Measurements from ENCODE around the gene KIF22.

KIF22 gene

DNA sequence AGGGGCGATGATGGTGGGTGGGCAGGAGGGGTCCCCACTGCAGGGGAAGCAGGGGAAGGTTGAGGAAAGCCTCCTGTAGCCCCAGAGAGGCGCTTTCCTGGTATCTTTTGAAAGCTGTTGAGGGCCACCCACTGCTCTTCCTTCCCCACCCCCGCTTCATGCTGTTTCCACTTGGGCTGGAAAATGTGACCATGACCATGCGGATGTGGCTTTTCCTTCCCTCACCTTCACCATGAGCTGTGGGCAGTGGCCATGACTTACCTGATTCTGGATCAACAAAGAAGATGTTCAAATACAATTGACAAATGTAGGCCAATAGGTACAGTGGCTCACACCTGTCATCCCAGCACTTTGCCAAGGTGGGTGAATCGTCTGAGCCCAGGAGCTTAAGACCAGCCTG lies 43.5 kb downstream of the KIF22 start:
- in situ Hi-C loops (cut with MboI; ENCODE audit: low sequenced_read_pairs): no loop called here

DNA sequence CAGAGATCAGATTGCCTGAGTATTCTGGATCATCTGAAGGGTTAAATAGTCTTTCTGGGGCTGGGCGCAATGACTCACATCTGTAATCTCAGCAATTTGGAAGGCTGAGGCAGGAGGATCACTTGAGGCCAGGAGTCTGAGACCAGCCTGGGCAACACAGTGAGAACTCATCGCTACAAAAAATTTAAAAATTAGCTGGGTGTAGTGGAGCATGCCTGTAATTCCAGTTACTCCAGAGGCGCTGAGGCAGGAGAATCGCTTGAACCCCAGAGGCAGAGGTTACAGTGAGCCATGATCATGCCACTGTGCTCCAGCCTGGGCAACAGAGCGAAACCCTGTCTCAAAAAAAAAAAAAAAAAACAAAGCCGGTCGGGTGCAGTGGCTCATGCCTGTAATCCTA lies 45.4 kb downstream of the KIF22 start:
- in situ Hi-C loops (cut with MboI; ENCODE audit: low sequenced_read_pairs): no loop called here

DNA sequence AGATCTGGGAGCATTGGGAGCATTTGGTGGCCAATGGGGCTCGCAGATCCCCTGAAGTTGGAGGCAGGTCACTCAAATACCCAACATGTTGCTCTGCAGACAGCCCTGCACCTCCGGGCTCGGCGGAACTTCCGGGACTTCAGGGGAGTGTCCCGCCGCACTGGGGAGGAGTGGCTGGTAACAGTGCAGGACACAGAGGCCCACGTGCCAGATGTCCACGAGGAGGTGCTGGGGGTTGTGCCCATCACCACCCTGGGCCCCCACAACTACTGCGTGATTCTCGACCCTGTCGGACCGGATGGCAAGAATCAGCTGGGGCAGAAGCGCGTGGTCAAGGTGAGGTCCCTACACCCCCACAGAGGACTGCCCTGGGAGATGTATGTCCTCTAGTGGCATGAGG lies 46.1 kb downstream of the KIF22 start:
- in situ Hi-C loops (cut with MboI; ENCODE audit: low sequenced_read_pairs): no loop called here

DNA sequence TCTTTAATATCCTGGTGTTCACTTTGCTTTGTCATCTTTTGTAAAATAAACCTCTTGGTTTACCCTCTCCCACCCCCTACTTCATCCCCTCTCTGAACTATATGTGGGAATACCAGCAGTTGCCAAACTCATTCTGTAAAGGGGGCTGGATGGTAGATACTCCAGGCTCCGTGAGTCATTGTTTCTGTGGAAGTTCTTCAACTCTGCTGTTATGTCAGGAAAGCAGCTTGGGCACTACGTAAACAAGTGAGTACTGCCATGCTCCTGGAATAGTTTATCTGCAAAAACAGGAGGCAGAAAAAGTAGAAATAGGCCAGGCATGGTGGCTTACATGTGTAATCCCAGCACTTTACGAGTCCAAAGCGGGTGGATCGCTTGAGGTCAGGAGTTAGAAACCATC lies 47.3 kb downstream of the KIF22 start:
- in situ Hi-C loops (cut with MboI; ENCODE audit: low sequenced_read_pairs): no loop called here

DNA sequence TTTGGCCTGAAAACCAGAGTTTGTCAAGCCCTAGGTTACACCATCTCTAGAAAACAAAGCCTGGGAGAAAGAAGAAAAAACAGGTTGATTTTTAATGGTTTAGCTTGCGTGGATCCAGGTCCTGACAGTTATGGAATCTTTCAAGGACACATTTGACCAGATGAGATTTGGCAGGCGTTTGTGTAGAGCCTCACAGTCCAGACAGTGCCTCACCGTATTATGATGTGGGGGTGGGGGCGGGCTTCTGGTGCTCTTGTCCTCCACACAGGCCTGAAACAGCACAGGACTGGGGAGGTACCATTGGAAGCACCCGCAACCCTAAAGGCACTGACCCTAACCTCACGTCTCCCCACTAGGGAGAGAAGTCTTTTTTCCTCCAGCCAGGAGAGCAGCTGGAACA lies 49.3 kb downstream of the KIF22 start:
- in situ Hi-C loops (cut with MboI; ENCODE audit: low sequenced_read_pairs): no loop called here

DNA sequence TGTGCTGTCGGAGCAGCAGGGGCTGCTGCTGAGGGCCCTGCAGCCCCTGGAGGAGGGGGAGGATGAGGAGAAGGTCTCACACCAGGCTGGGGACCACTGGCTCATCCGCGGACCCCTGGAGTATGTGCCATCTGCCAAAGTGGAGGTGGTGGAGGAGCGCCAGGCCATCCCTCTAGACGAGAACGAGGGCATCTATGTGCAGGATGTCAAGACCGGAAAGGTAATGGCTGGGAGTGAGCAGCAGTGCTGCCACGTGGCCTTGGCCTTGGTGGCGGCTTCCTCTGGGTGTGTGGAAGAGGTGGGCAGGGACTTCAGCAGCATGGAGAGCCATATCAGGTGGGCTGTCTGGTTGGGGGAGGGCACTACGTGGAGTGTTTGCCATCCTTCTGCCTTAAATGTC lies 49.7 kb downstream of the KIF22 start:
- in situ Hi-C loops (cut with MboI; ENCODE audit: low sequenced_read_pairs): no loop called here

DNA sequence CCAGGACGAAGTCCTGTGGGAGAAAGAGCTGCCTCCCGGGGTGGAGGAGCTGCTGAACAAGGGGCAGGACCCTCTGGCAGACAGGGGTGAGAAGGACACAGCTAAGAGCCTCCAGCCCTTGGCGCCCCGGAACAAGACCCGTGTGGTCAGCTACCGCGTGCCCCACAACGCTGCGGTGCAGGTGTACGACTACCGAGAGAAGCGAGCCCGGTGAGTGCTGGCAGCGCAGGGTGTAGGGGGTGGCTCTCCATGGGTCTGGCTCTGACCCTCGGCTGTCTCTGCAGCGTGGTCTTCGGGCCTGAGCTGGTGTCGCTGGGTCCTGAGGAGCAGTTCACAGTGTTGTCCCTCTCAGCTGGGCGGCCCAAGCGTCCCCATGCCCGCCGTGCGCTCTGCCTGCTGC lies 51.1 kb downstream of the KIF22 start:
- in situ Hi-C loops (cut with MboI; ENCODE audit: low sequenced_read_pairs): no loop called here

DNA sequence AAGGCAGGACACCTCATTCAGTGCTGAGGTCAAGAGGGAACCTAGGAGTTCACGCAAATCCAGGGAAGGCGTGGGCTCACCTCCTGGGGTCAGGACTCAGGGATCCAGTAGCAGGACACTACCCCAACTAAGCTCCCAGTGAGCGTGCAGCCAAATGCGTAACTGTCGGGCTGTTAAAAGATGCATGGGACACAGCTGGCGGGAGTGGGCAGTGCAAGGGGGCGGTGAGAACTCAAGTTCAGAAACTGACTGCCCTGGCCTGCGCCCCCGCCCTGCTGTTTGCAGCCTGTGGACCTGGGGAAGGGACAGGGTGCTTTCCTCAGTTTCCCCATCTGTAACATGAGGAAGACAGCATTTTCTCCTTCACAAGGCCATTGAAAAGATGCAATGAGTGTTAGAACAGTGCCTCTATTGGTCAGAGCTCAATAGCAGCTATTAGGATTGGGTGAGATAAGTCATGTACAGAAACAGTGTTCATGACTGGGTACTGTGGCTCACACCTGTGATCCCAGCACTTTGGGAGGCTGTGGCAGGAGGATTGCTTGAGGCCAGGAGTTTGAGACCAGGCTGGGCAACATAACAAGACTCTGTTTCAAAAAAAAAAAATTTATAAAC lies 52.3 kb downstream of the KIF22 start:
- in situ Hi-C loops (cut with MboI; ENCODE audit: low sequenced_read_pairs): no loop called here

DNA sequence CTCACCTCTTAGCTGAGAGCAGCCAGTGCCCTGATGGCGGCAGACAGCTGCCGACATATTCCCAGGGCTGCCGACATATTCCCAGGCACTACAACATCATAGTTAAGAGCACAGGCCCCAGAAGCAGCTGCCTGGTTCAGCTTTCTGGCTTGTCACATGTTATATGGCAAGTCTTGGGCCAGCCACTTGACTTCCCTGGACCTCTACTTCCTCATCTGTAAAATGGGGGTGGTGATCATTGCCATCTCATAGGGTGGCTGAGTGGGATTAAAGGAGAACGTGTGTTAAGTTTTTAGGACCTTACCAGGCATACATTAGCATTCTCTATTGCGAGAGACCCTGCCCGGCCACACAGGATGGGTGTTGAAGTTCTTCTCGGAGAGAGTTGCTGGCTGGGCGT lies 53.4 kb downstream of the KIF22 start:
- in situ Hi-C loops (cut with MboI; ENCODE audit: low sequenced_read_pairs): no loop called here

DNA sequence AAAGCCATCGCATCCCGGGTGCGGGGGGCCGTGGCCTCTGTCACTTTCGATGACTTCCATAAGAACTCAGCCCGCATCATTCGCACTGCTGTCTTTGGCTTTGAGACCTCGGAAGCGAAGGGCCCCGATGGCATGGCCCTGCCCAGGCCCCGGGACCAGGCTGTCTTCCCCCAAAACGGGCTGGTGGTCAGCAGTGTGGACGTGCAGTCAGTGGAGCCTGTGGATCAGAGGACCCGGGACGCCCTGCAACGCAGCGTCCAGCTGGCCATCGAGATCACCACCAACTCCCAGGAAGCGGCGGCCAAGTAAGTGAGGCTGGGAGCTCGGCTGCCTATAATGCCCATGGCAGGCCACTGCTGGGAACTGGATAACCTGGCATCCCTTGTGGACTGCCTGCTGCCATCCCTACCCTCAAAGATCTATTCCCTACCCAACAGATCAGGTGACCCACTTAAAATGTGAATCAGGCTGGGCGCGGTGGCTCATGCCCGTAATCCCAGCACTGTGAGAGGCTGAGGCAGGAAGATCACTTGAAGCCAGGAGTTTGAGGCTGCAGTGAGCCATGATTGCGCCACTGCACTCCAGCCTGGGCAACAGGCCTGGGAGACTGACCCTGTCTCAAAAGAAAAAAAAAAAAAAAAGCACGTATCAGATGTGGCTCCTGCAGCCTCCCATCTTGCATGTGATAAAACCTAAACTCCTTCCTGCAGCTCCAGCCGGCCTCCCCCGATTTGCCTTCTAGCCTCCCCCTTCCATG lies 54.2 kb downstream of the KIF22 start:
- in situ Hi-C loops (cut with MboI; ENCODE audit: low sequenced_read_pairs): no loop called here

DNA sequence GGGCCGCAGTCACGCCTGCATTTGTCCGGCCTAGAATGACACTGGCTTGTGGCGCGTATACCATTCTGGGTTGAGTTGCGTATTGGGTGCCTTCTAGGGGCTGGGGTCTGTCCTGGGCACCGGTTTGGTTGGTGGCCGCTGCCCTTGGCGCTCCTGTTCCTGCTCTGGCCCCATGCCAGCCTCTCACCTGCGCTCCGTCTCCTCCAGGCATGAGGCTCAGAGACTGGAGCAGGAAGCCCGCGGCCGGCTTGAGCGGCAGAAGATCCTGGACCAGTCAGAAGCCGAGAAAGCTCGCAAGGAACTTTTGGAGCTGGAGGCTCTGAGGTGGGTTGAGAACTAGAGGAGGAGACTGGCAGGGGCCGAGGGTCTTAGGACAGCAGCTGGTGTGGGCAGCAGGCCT lies 55.1 kb downstream of the KIF22 start:
- in situ Hi-C loops (cut with MboI; ENCODE audit: low sequenced_read_pairs): no loop called here

DNA sequence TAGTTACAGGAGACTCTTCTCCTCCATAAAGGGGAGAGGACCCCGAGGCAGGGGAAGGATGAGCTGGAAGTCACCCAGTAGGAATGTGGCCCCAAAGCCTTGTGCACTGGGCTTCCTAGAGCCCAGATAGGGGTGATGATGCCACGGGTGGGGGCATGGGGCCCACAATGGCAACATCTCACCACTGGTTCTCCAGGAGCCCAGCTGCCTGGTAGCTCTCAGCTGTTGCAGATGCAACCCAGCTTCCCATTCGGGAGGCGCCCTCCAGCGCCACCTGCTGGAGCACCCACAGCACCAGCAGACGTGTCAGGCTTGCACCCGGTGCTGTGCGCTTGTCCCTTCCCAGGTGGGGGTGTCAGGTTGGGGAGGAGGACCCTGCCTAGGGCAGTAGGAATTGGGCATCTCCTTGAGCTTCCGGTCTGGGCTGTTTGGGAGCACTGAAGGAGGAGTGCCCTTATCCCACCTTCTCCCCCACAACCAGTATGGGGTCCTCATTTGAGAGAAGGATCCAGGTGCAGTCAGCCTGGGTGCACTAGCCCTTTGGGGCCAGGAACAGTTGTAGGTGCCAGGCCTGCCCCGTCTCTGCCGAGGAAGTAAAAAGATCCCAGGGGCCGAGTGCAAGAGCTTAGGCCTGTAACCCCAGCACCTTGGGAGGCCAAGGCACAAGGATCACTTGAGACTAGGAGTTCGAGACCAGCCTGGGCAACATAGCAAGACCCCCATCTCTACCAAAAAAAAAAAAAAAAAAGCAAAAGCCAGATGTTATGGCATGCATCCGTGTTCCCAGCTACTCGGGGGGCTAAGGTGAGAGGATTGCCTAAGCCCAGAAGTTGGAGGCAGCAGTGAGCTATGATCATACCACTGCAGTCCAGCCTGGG lies 58.1 kb downstream of the KIF22 start:
- in situ Hi-C loops (cut with MboI; ENCODE audit: low sequenced_read_pairs): no loop called here

DNA sequence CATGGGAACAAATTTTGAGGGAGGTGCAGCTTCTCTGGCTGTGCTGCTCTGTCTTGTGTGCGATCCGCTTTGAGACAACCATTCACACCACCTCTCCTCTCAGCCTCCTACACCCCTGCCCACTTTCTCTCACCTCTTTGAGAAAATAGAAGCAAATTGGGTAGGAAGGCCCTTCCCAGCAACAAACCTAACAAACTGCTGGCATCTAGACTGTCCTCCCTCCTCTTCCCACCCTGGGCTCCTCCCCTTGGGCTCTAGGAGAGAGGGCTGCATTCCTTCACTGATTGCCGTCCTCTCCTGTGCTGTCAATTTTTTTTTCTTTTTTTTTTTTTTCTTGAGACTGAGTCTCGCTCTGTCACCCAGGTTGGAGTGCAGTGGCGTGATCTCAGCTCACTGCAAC lies 59.0 kb downstream of the KIF22 start:
- in situ Hi-C loops (cut with MboI; ENCODE audit: low sequenced_read_pairs): no loop called here

DNA sequence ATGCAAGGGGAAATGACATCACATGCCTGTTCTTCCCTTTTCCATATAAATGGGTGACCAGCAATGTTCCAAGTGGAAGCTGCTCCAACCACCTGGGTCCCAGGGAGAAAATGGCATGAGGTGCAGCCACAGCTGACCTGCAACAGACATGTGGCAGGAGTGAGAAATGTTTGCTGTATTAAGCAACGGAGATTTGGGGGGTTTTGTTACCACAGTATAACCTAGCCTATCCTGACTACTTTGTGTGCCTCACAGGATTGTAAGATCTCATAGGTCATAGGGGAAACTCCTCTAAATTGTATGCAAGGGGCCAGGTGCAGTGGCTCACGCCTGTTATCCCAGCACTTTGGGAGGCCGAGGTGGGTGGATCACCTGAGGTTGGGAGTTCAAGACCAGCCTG lies 60.4 kb downstream of the KIF22 start:
- in situ Hi-C loops (cut with MboI; ENCODE audit: low sequenced_read_pairs): no loop called here

DNA sequence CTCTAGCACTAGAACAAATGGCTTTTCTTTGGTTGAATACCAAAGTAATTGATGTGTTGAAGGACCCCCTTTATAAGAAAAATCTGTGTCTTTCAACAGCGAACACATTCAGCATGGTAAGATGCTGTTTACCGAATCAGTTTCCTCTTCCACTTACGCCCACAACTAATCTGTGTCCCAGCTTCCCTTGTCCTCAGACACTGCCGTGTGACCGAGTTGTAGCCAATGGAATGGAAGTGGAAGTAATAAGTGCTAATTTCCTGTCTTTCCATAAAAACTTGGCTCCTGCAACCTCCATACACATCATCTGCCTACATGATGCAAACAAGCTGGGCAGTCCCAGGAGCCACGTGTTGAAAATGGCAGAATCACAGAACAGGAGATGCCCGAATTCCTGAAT lies 62.1 kb downstream of the KIF22 start:
- in situ Hi-C loops (cut with MboI; ENCODE audit: low sequenced_read_pairs): no loop called here

DNA sequence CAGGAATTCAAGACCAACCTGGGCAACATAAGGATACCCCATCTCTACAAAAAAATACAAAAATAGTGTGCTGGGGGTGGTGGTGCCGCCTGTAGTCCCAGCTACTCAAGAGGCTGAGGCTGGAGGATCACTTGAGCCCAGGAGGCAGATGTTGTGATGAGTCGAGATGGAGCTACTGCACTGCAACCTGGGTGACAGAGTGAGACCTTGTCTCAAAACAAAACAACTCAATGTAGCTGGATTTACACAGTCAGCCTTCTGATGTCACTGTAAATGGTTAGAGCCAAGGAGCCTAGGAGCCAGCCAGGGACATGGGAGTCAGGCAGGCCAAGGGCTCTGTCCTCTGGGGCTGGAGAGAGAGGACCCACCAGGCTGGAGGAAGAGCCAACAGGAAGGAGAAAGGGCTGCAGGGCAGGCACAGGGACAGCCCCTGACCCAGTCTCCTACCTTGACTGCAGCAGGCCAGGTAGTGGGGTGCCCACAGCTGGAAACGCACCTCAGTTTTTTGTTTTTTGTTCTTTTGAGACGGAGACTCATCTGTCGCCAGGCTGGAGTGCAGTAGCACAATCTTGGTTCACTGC lies 64.1 kb downstream of the KIF22 start:
- in situ Hi-C loops (cut with MboI; ENCODE audit: low sequenced_read_pairs): no loop called here
